NT2/D1 (cell line): ENCODE measurements around the gene HPCAL1.

Experiments
- DNase-seq: peaks from one replicate; pipeline ENCODE4 v3.0.0-alpha.2; 2011; ENCODE audit warnings: low read depth, low spot score
- H3K27me3 ChIP-seq: 2 replicates; pipeline ENCODE4 v1.6.0; 2011; ENCODE audit warnings: mild to moderate bottlenecking; ENCODE audit not compliant: insufficient read length, insufficient read depth
- H3K36me3 ChIP-seq: 2 replicates; pipeline ENCODE4 v1.6.1; 2011; ENCODE audit warnings: mild to moderate bottlenecking, low read length, mixed read lengths; ENCODE audit not compliant: insufficient read depth, insufficient read length
- H3K4me1 ChIP-seq: 2 replicates; pipeline ENCODE4 v1.5.1; 2011; ENCODE audit not compliant: insufficient read depth, insufficient read length
- H3K4me3 ChIP-seq: 2 replicates; pipeline ENCODE4 v1.5.1; 2011; ENCODE audit warnings: low read depth; ENCODE audit not compliant: insufficient read length
- H3K9ac ChIP-seq: 2 replicates; pipeline ENCODE4 v1.6.0; 2011; ENCODE audit warnings: low read depth; ENCODE audit not compliant: insufficient read length
- H3K9me3 ChIP-seq: 2 replicates; pipeline ENCODE4 v1.5.1; 2011; ENCODE audit warnings: mild to moderate bottlenecking, low read length; ENCODE audit not compliant: insufficient read depth
- SUZ12 ChIP-seq: IDR thresholded peaks from 2 replicates; pipeline ENCODE4 v1.6.1; 2011; ENCODE audit not compliant: insufficient read length, insufficient read depth; ENCODE audit errors: extremely low read depth
- YY1 ChIP-seq: IDR thresholded peaks from 2 replicates; pipeline ENCODE4 v1.6.1; 2011; ENCODE audit not compliant: insufficient read length, insufficient read depth
- ZNF274 ChIP-seq: IDR thresholded peaks from 2 replicates; pipeline ENCODE4 v1.6.1; 2011; ENCODE audit warnings: mild to moderate bottlenecking, low read depth, low read length

The HPCAL1 gene

DNA sequence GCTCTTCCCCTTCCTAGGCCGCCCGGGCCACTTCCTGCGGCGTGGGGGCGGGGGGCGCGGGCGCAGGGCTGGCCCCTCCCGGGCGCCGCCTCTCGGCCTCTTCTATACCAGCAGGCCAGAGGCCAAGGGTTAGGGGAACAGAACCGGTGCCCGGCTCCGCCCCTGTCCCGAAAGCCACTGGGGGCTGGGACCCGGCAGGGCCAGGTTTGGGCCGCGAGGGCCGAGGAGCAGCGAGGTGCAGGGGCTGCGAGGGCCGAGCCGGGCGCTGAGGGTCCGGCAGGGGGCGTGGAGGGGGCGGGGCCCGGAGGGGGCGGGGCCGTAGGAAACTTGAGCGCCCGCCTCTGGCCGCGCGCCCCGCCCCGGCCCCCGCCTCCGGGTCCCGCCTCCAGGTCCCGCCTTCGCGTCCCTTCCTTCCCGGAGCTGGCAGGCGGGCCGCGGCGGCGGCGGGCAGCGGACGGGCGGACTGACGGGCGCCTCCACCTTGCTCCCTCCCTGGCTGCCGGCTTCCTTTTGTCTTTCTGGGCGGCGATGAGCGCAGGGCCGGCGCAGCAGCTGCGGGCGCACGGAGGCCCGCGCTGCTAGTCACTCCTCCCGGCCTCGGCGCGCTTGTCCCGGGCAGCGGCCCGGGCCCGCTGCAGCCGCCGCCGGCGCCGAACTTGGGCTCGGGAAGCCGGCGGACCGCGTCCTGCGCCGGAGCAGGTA lies at the start of gene HPCAL1:
Gene HPCAL1 (plus strand): TSS at position 426 of the 702 bp plus-strand sequence. CDS start 116,854 bp downstream, outside the sequence.
- Histone ChIP-seq H3K4me3 (peak within 1 kb of the TSS; percentile 78), H3K9ac (peak within 1 kb of the TSS; percentile 87), H3K36me3 (no peaks in the 10 kb centered on the region), H3K4me1 (peaks cover 8% of the 10 kb centered on the region), H3K27me3 (peaks cover 28% of the 10 kb centered on the region), H3K9me3 (no peaks in the 10 kb centered on the region)
- no peak for TF ChIP-seq ZNF274
- no peak for TF ChIP-seq SUZ12
- no peak for TF ChIP-seq YY1
- peak; percentile 93 for DNase-seq

GRCh38 chr2:10253596-10254372 lies 48.9 kb upstream of the HPCAL1 start:
- peaks cover 14% of the 10 kb centered on the region for H3K9me3 ChIP-seq
- no peaks in the 10 kb centered on the region for H3K27me3 ChIP-seq
- H3K9ac ChIP-seq: peak overlapping the region; percentile 10
- H3K4me1 ChIP-seq: peaks cover 12% of the 10 kb centered on the region
- H3K36me3 ChIP-seq: no peaks in the 10 kb centered on the region
- DNase-seq: no peak
- no peak for TF ChIP-seq YY1
- H3K4me3 ChIP-seq: no peak overlapping the region

GRCh38 chr2:10254373-10255188 lies 48.1 kb upstream of the HPCAL1 start:
- H3K9ac ChIP-seq: peak overlapping the region; percentile 10
- no peak for DNase-seq
- TF ChIP-seq SUZ12 (no peak), ZNF274 (no peak), YY1 (no peak)

DNA sequence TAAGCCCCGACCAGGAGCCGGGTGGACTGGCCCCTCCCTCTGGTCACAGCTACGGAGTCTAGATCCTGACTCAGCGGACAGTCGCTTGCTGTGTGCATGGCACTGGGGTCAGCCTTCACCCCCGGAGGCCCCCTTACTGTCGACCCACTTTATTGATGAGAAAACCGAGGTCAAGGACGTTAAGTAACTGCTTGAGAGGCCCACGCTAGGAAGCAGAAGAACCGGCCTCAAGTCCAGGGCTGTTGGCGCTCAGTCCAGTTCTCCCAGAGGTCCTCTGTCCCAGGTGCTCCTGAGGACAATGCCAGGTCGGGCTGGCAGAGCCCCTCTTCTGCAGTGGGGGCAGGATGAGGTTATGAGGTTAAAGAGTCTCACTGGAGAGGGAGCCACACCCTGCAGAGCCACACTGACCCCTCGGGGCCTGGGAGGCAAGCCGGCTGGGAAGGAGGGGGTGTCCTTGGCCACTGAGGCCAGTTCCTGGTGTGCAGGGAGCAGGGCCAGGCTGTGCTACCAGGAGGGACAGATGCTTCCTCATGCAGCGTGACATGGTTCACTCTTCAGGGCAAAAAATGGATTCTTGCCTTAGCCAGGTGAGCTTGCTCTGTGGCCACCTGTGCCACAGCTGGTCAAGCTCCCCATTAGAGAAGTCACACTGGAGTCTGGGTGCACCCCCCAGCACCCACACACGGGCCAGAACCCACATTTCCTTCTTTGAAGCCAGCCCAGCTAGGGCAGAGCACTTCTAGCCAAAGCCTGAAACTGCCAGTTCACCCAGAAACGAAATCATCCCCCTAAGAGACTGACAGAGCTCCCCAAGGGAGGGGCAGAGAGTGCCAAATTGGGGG lies 47.3 kb upstream of the HPCAL1 start:
- Histone ChIP-seq H3K4me3 (no peak overlapping the region), H3K27me3 (no peaks in the 10 kb centered on the region), H3K9me3 (peaks cover 2% of the 10 kb centered on the region), H3K4me1 (peaks cover 12% of the 10 kb centered on the region), H3K9ac (no peak overlapping the region), H3K36me3 (no peaks in the 10 kb centered on the region)
- TF ChIP-seq ZNF274: no peak
- TF ChIP-seq SUZ12: no peak
- no peak for TF ChIP-seq YY1
- DNase-seq: no peak

More at GRCh38 chr2:10254373-10255188, 48.1 kb upstream of the HPCAL1 start:
- peaks cover 12% of the 10 kb centered on the region for H3K4me1 ChIP-seq
- H3K4me3 ChIP-seq: no peak overlapping the region
- H3K27me3 ChIP-seq: no peaks in the 10 kb centered on the region
- H3K36me3 ChIP-seq: no peaks in the 10 kb centered on the region
- peaks cover 11% of the 10 kb centered on the region for H3K9me3 ChIP-seq

DNA sequence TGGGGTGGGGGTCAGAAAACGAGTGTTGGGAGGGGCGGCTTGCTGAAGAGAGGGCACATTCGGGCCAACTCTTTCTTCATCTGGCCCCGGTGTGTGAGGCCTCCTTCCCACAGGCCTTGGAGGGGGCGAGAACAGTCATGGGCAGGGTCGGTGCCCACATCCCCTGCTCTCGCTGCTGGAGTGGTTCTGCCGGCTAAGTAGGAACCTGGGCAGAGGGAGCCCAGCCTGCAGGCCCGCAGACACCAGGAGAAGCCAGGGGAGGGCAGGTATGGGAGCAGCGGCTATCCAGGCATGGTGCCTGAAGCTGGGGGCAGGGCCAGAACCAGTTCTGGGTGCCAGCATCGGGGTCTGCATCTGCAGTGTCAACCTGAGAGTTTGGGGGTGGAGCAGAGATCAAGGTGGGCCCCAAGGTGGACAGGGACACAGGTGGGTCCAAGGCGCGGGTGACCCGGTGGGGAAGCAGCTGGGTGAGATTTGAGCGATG lies 46.6 kb upstream of the HPCAL1 start:
- Histone ChIP-seq H3K36me3 (no peaks in the 10 kb centered on the region), H3K27me3 (no peaks in the 10 kb centered on the region), H3K9me3 (no peaks in the 10 kb centered on the region), H3K4me3 (no peak overlapping the region), H3K9ac (no peak overlapping the region), H3K4me1 (peaks cover 12% of the 10 kb centered on the region)
- no peak for DNase-seq
- no peak for TF ChIP-seq YY1
- no peak for TF ChIP-seq ZNF274
- TF ChIP-seq SUZ12: no peak

GRCh38 chr2:10256515-10257031 lies 46.1 kb upstream of the HPCAL1 start:
- DNase-seq: no peak
- no peak for TF ChIP-seq SUZ12
- TF ChIP-seq YY1: no peak
- no peak for TF ChIP-seq ZNF274
- no peaks in the 10 kb centered on the region for H3K36me3 ChIP-seq

More at GRCh38 chr2:10256515-10257031, 46.1 kb upstream of the HPCAL1 start:
- Histone ChIP-seq H3K9ac (no peak overlapping the region), H3K4me3 (no peak overlapping the region), H3K4me1 (peaks cover 12% of the 10 kb centered on the region), H3K9me3 (no peaks in the 10 kb centered on the region), H3K27me3 (no peaks in the 10 kb centered on the region)
